ENCODE results near the gene STXBP6. TPM values are rescaled to one million over a fixed set of nuclear protein-coding genes. Genes with fewer than 3 reads are reported as not detected.

STXBP6 gene
- polyA plus RNA-seq, 1 donor from 2014 or later = 14.6 TPM

DNA sequence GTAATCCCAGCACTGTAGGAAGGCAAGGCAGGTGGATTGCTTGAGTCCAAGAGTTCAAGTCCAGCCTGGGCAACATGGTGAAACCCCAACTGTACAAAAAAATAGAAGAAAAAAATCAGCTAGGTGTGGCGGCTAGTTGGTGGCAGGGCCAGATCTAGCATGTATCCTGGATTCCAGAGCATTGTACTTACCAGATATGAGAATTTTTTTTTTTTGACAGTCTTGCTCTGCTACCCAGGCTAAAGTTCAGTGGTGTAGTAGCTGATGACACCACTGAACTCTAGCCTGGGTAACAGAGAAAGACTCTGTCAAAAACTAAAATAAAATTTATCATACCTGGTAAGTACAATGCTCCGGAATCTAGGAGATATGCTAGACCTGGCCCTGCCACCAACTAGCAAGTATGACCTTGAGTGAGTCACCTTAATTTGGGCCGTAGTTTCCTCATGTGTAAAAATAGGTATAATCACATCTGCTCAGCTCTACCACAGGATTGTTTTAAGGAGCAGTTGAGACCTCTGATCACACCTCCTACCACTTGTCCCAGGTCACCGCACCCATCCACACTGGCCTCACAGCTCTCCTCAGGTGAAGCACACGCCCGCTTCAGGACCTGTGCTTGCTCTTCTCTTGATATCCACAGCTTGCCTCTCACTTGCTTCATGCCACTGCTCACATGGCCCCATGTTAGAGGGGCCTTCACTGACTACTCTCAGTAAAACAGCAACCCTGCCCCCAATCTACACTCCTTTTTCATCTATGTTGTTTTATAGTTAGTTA is 140.2 kb downstream of the STXBP6 start:
- no peak for TF ChIP-seq EP300 (conservative IDR thresholded peaks at IDR 0.05; ENCODE audit: poor library complexity, severe bottlenecking)
- TF ChIP-seq EZH2 (IDR thresholded peaks at IDR 0.05; ENCODE audit: borderline replicate concordance, insufficient read depth, low read length, poor library complexity, severe bottlenecking) = no peak
- no peak for TF ChIP-seq RAD21 (conservative IDR thresholded peaks at IDR 0.05)
- TF ChIP-seq, protein P1, sequence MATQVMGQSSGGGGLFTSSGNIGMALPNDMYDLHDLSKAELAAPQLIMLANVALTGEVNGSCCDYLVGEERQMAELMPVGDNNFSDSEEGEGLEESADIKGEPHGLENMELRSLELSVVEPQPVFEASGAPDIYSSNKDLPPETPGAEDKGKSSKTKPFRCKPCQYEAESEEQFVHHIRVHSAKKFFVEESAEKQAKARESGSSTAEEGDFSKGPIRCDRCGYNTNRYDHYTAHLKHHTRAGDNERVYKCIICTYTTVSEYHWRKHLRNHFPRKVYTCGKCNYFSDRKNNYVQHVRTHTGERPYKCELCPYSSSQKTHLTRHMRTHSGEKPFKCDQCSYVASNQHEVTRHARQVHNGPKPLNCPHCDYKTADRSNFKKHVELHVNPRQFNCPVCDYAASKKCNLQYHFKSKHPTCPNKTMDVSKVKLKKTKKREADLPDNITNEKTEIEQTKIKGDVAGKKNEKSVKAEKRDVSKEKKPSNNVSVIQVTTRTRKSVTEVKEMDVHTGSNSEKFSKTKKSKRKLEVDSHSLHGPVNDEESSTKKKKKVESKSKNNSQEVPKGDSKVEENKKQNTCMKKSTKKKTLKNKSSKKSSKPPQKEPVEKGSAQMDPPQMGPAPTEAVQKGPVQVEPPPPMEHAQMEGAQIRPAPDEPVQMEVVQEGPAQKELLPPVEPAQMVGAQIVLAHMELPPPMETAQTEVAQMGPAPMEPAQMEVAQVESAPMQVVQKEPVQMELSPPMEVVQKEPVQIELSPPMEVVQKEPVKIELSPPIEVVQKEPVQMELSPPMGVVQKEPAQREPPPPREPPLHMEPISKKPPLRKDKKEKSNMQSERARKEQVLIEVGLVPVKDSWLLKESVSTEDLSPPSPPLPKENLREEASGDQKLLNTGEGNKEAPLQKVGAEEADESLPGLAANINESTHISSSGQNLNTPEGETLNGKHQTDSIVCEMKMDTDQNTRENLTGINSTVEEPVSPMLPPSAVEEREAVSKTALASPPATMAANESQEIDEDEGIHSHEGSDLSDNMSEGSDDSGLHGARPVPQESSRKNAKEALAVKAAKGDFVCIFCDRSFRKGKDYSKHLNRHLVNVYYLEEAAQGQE (IDR thresholded peaks at IDR 0.05; ENCODE audit: borderline replicate concordance) = no peak
- TF ChIP-seq TAF1 (IDR thresholded peaks at IDR 0.05; ENCODE audit: low read depth) = no peak
- TF ChIP-seq, protein P2, sequence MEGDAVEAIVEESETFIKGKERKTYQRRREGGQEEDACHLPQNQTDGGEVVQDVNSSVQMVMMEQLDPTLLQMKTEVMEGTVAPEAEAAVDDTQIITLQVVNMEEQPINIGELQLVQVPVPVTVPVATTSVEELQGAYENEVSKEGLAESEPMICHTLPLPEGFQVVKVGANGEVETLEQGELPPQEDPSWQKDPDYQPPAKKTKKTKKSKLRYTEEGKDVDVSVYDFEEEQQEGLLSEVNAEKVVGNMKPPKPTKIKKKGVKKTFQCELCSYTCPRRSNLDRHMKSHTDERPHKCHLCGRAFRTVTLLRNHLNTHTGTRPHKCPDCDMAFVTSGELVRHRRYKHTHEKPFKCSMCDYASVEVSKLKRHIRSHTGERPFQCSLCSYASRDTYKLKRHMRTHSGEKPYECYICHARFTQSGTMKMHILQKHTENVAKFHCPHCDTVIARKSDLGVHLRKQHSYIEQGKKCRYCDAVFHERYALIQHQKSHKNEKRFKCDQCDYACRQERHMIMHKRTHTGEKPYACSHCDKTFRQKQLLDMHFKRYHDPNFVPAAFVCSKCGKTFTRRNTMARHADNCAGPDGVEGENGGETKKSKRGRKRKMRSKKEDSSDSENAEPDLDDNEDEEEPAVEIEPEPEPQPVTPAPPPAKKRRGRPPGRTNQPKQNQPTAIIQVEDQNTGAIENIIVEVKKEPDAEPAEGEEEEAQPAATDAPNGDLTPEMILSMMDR (IDR thresholded peaks at IDR 0.05; ENCODE audit: poor library complexity, severe bottlenecking) = no peak
- Histone ChIP-seq H3K4me2 (ENCODE audit: low read length) (no peak overlapping the region), H3K4me3 (ENCODE audit: low read length) (no peak overlapping the region), H3K27me3 (ENCODE audit: insufficient read depth, low read depth, low read length) (no peaks in the 10 kb centered on the region), H3K36me3 (ENCODE audit: insufficient read depth, low read length) (no peaks in the 10 kb centered on the region), H2AFZ (ENCODE audit: low read depth, low read length) (no peak overlapping the region), H3K27ac (ENCODE audit: low read length) (no peak overlapping the region), H3K9me2 (ENCODE audit: insufficient read depth, low read length) (no peaks in the 10 kb centered on the region), H4K20me1 (ENCODE audit: insufficient read depth) (no peaks in the 10 kb centered on the region), H3K9ac (ENCODE audit: low read length) (no peak overlapping the region), H3F3A (ENCODE audit: insufficient read depth, low read length, poor library complexity, severe bottlenecking) (peaks cover 9% of the 10 kb centered on the region), H3K9me3 (ENCODE audit: low read length) (no peaks in the 10 kb centered on the region), H3K79me2 (replicated peaks; ENCODE audit: insufficient read depth, low read length) (no peaks in the 10 kb centered on the region)

DNA sequence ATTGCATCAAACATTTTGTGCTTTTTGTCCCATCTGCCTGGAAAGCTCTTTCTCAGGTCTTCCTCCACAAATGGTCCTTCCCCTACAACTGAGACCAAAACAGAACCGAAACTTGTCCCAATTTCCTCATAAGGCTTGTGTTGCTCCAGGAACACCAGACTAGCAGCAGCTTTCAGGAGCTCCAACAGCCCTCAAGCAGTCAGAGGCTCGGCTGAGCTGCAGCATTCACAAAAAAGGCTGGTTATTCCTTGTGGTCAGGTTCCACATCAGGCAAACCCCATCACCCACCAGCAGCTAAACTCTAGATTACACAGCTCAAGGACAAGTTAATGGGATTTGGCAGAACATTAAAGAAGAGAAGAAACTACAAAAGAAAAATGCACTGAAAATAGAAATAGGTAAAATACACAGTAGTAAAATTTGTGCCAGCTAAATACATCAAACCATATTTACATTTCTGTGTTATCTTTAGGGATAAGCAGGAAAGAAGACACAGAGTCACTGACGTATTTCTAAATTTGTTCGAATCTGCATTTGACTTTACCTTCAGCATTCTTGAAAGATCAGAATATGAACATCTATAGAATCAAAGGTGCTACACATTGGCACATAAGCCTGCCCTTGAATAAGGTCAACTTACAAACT is 141.2 kb downstream of the STXBP6 start:
- Histone ChIP-seq H4K20me1 (ENCODE audit: insufficient read depth) (no peaks in the 10 kb centered on the region), H3K27me3 (ENCODE audit: insufficient read depth, low read depth, low read length) (no peaks in the 10 kb centered on the region), H3K4me2 (ENCODE audit: low read length) (no peak overlapping the region), H3K36me3 (ENCODE audit: insufficient read depth, low read length) (no peaks in the 10 kb centered on the region), H3K9me2 (ENCODE audit: insufficient read depth, low read length) (no peaks in the 10 kb centered on the region), H2AFZ (ENCODE audit: low read depth, low read length) (no peak overlapping the region), H3K27ac (ENCODE audit: low read length) (no peak overlapping the region), H3K9ac (ENCODE audit: low read length) (no peak overlapping the region), H3K9me3 (ENCODE audit: low read length) (no peaks in the 10 kb centered on the region), H3F3A (ENCODE audit: insufficient read depth, low read length, poor library complexity, severe bottlenecking) (peaks cover 4% of the 10 kb centered on the region), H3K79me2 (replicated peaks; ENCODE audit: insufficient read depth, low read length) (no peaks in the 10 kb centered on the region), H3K4me3 (ENCODE audit: low read length) (no peak overlapping the region)
- TF ChIP-seq SMC3 (conservative IDR thresholded peaks at IDR 0.05; ENCODE audit: poor library complexity) = no peak
- TF ChIP-seq POLR2AphosphoS5 (IDR thresholded peaks at IDR 0.05) = no peak
- TF ChIP-seq, protein P1 (IDR thresholded peaks at IDR 0.05; ENCODE audit: borderline replicate concordance) = no peak
- no peak for TF ChIP-seq RAD21 (conservative IDR thresholded peaks at IDR 0.05)
- TF ChIP-seq, protein P2 (IDR thresholded peaks at IDR 0.05; ENCODE audit: poor library complexity, severe bottlenecking) = no peak
- TF ChIP-seq EP300 (conservative IDR thresholded peaks at IDR 0.05; ENCODE audit: poor library complexity, severe bottlenecking) = no peak
- TF ChIP-seq MXI1 (conservative IDR thresholded peaks at IDR 0.05; ENCODE audit: poor library complexity, severe bottlenecking) = no peak
- no peak for TF ChIP-seq EZH2 (IDR thresholded peaks at IDR 0.05; ENCODE audit: borderline replicate concordance, insufficient read depth, low read length, poor library complexity, severe bottlenecking)
- no peak for TF ChIP-seq TAF1 (IDR thresholded peaks at IDR 0.05; ENCODE audit: low read depth)

Measured in neural cell (in vitro differentiated cells).